HEK293 (cell line): ENCODE data around the gene PDAP1.
A peak's percentile ranks its signal among the peaks of the same experiment; 100 is the strongest.

Experiments
- CTCF ChIA-PET: fragments of 350-600 bp; formaldehyde crosslinking; extraction: SDS; loops from one replicate; lab custom pipeline; 2021; ENCODE audit warnings: antibody characterized with exemption; lab: Yijun Ruan, JAX
- POLR2A ChIA-PET: fragments of 300-600 bp; formaldehyde crosslinking; extraction: SDS; loops from one replicate; lab custom pipeline; 2020; ENCODE audit warnings: antibody characterized with exemption, inconsistent platforms; lab: Yijun Ruan, JAX
- H3K27ac ChIP-seq: fragments of 200-500 bp; sonication (Bioruptor generic); 2 replicates; pipeline ENCODE4 v1.5.1; 2014; ENCODE audit warnings: low read depth, low read length, control low read depth, inconsistent platforms; ENCODE audit errors: extremely low read depth
- H3K36me3 ChIP-seq, 2 experiments: fragments of 200-500 bp in 1 of 2; sonication (Bioruptor generic) in 1 of 2; 1 replicate in 1 of 2; 2 replicates in 1 of 2; pipeline ENCODE4 v1.5.1; 2014 to 2017; ENCODE audit warnings: inconsistent platforms in 2 of 2, low read length in 2 of 2; ENCODE audit not compliant: control insufficient read depth in 2 of 2, insufficient read depth in 1 of 2
- H3K4me1 ChIP-seq: fragments of 200-500 bp; sonication (Bioruptor generic); 2 replicates; pipeline ENCODE4 v1.5.1; 2014; ENCODE audit warnings: mild to moderate bottlenecking, low read length, inconsistent platforms; ENCODE audit not compliant: control insufficient read depth, insufficient read depth
- H3K4me3 ChIP-seq: 2 replicates; pipeline ENCODE4 v1.5.1; 2011; ENCODE audit warnings: low read depth, mild to moderate bottlenecking, control low read depth, low read length, moderate library complexity
- H3K9me3 ChIP-seq: fragments of 200-500 bp; sonication (Bioruptor generic); 2 replicates; pipeline ENCODE4 v1.5.1; 2014; ENCODE audit warnings: low read depth, low read length, inconsistent platforms; ENCODE audit not compliant: control insufficient read depth, insufficient read depth
- GLIS1 ChIP-seq: fragments of 450-650 bp; formaldehyde crosslinking; IDR thresholded peaks from 2 replicates; pipeline ENCODE4 v1.5.1; 2016; ENCODE audit warnings: missing biosample characterization, missing genetic modification characterization
- KLF8 ChIP-seq: fragments of 450-650 bp; formaldehyde crosslinking; IDR thresholded peaks from 2 replicates; pipeline ENCODE4 v1.5.1; 2016; ENCODE audit warnings: missing biosample characterization, missing genetic modification characterization
- KLF9 ChIP-seq: fragments of 450-650 bp; formaldehyde crosslinking; IDR thresholded peaks from 2 replicates; pipeline ENCODE4 v1.5.1; 2016; ENCODE audit warnings: missing biosample characterization, missing genetic modification characterization, low read depth
- SCRT1 ChIP-seq: fragments of 450-650 bp; formaldehyde crosslinking; IDR thresholded peaks from 2 replicates; pipeline ENCODE4 v1.5.1; 2016; ENCODE audit warnings: missing biosample characterization, missing genetic modification characterization, borderline replicate concordance
- SCRT2 ChIP-seq: fragments of 450-650 bp; formaldehyde crosslinking; IDR thresholded peaks from 2 replicates; pipeline ENCODE4 v1.5.1; 2016; ENCODE audit warnings: missing biosample characterization, missing genetic modification characterization
- SP2 ChIP-seq: fragments of 450-650 bp; formaldehyde crosslinking; IDR thresholded peaks from 2 replicates; pipeline ENCODE4 v1.5.1; 2016; ENCODE audit warnings: missing biosample characterization, missing genetic modification characterization
- SP7 ChIP-seq: fragments of 450-650 bp; formaldehyde crosslinking; IDR thresholded peaks from 2 replicates; pipeline ENCODE4 v1.5.1; 2016; ENCODE audit warnings: missing biosample characterization, missing genetic modification characterization
- WT1 ChIP-seq: fragments of 450-650 bp; formaldehyde crosslinking; IDR thresholded peaks from 2 replicates; pipeline ENCODE4 v1.5.1; 2016; ENCODE audit warnings: missing biosample characterization, missing genetic modification characterization
- ZBTB44 ChIP-seq: fragments of 450-650 bp; IDR thresholded peaks from 2 replicates; pipeline ENCODE4 v1.5.1; 2018; ENCODE audit warnings: missing biosample characterization, mild to moderate bottlenecking, missing genetic modification characterization
- ZBTB8A ChIP-seq: fragments of 450-650 bp; formaldehyde crosslinking; IDR thresholded peaks from 2 replicates; pipeline ENCODE4 v1.5.1; 2016; ENCODE audit warnings: missing biosample characterization, missing genetic modification characterization
- ZFP3 ChIP-seq: fragments of 450-650 bp; formaldehyde crosslinking; IDR thresholded peaks from 2 replicates; pipeline ENCODE4 v1.5.1; 2016; ENCODE audit warnings: low read depth, missing biosample characterization, missing genetic modification characterization
- ZFP37 ChIP-seq: fragments of 450-650 bp; formaldehyde crosslinking; IDR thresholded peaks from 2 replicates; pipeline ENCODE4 v1.5.1; 2016; ENCODE audit warnings: missing biosample characterization, missing genetic modification characterization
- ZNF114 ChIP-seq: fragments of 450-650 bp; formaldehyde crosslinking; IDR thresholded peaks from 2 replicates; pipeline ENCODE4 v1.5.0; 2017; ENCODE audit warnings: missing biosample characterization, missing genetic modification characterization
- ZNF132 ChIP-seq: fragments of 450-650 bp; formaldehyde crosslinking; IDR thresholded peaks from 2 replicates; pipeline ENCODE4 v1.5.1; 2017; ENCODE audit warnings: missing biosample characterization, missing genetic modification characterization, borderline replicate concordance
- ZNF146 ChIP-seq: fragments of 450-650 bp; formaldehyde crosslinking; IDR thresholded peaks from 2 replicates; pipeline ENCODE4 v1.5.1; 2016; ENCODE audit warnings: missing biosample characterization, missing genetic modification characterization
- ZNF169 ChIP-seq: fragments of 450-650 bp; formaldehyde crosslinking; IDR thresholded peaks from 2 replicates; pipeline ENCODE4 v1.5.1; 2016; ENCODE audit warnings: missing biosample characterization, missing genetic modification characterization
- ZNF18 ChIP-seq: fragments of 450-650 bp; formaldehyde crosslinking; IDR thresholded peaks from 2 replicates; pipeline ENCODE4 v1.5.1; 2016; ENCODE audit warnings: missing biosample characterization, missing genetic modification characterization
- ZNF223 ChIP-seq: fragments of 450-650 bp; formaldehyde crosslinking; IDR thresholded peaks from 2 replicates; pipeline ENCODE4 v1.5.1; 2016; ENCODE audit warnings: missing biosample characterization, missing genetic modification characterization
- ZNF366 ChIP-seq: fragments of 450-650 bp; formaldehyde crosslinking; conservative IDR thresholded peaks from 2 replicates; pipeline ENCODE4 v1.5.1; 2016; ENCODE audit warnings: missing biosample characterization, missing genetic modification characterization
- ZNF433 ChIP-seq: fragments of 450-650 bp; formaldehyde crosslinking; IDR thresholded peaks from 2 replicates; pipeline ENCODE4 v1.5.1; 2016; ENCODE audit warnings: missing biosample characterization, missing genetic modification characterization, low read depth
- ZNF501 ChIP-seq: fragments of 450-650 bp; formaldehyde crosslinking; IDR thresholded peaks from 2 replicates; pipeline ENCODE4 v1.5.1; 2016; ENCODE audit warnings: missing biosample characterization, missing genetic modification characterization
- ZNF530 ChIP-seq: fragments of 450-650 bp; formaldehyde crosslinking; IDR thresholded peaks from 2 replicates; pipeline ENCODE4 v1.5.1; 2016; ENCODE audit warnings: low read depth, missing biosample characterization, missing genetic modification characterization
- ZNF571 ChIP-seq: fragments of 450-650 bp; formaldehyde crosslinking; IDR thresholded peaks from 2 replicates; pipeline ENCODE4 v1.5.0; 2017; ENCODE audit warnings: missing biosample characterization, missing genetic modification characterization
- ZNF677 ChIP-seq: fragments of 450-650 bp; IDR thresholded peaks from 2 replicates; pipeline ENCODE4 v1.5.0; 2018; ENCODE audit warnings: missing biosample characterization, mild to moderate bottlenecking, missing genetic modification characterization, moderate library complexity
- ZNF704 ChIP-seq: fragments of 450-650 bp; formaldehyde crosslinking; IDR thresholded peaks from 2 replicates; pipeline ENCODE4 v1.5.1; 2016; ENCODE audit warnings: missing biosample characterization, missing genetic modification characterization
- ZSCAN16 ChIP-seq: fragments of 450-650 bp; formaldehyde crosslinking; IDR thresholded peaks from 2 replicates; pipeline ENCODE4 v1.5.1; 2016; ENCODE audit warnings: missing biosample characterization, missing genetic modification characterization
- TF ChIP-seq, protein P1 (sequence below): fragments of 450-650 bp; formaldehyde crosslinking; IDR thresholded peaks from 2 replicates; pipeline ENCODE4 v1.5.1; 2017; ENCODE audit warnings: missing biosample characterization, missing genetic modification characterization
- TF ChIP-seq, protein P2 (sequence below): IDR thresholded peaks from 2 replicates; pipeline ENCODE4 v1.6.1; 2011; ENCODE audit warnings: mild to moderate bottlenecking, low read depth, low read length, borderline replicate concordance

PDAP1 gene

DNA sequence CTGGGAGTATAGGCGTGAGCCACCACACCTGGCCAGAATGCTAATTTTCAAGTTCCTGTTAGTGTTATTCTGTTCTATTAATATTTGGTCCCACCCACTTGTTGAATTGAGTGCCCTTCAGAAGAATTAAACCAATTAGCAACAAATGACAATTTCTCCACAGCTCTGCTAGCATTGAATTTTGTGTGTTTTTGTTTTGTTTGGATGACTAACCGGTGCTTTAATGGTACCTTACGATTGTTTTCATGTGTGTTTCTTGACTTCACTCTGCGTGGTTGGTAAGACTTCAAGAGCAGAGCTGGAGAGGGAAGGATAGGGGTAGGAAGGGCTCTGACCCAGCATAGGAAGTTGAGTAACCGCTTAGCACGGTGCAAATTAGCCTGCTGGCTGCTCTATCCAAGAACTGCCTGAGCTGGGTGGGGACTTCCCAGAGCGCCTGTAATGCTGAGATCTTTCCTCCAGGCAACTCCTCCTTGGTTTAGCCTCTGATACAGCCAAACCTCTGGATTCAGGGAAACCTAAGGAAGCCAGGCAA, 29.3 kb downstream of the PDAP1 start:
- H3K27ac ChIP-seq = no peak overlapping the region
- CTCF ChIA-PET = no interaction called here
- POLR2A ChIA-PET = no interaction called here
- no peaks in the 10 kb centered on the region for H3K9me3 ChIP-seq
- no peaks in the 10 kb centered on the region; the same call in 1 of the 2 replicates for H3K4me1 ChIP-seq
- TF ChIP-seq ZNF571 (tag by site-specific recombination) = no peak
- TF ChIP-seq SP7 (tag by site-specific recombination) = peak; percentile 87
- peak; percentile 17; the same call in 1 of the 2 replicates for TF ChIP-seq SP2 (tag by site-specific recombination)
- no peak for TF ChIP-seq ZNF114 (tag by site-specific recombination)
- peak; percentile 69; the same call in 1 of the 2 replicates for TF ChIP-seq SCRT1 (tag by site-specific recombination)
- TF ChIP-seq ZNF146 (tag by site-specific recombination) = no peak
- no peak for TF ChIP-seq GLIS1 (tag by site-specific recombination)
- TF ChIP-seq ZNF530 (tag by site-specific recombination) = no peak
- TF ChIP-seq ZBTB44 = no peak
- no peak for TF ChIP-seq ZNF223
- TF ChIP-seq ZFP3 (tag by site-specific recombination) = no peak
- no peak for TF ChIP-seq ZNF433 (tag by site-specific recombination)
- TF ChIP-seq KLF9 (tag by site-specific recombination) = no peak
- no peak for TF ChIP-seq WT1 (tag by site-specific recombination)
- peak; percentile 95 for TF ChIP-seq SCRT2 (tag by site-specific recombination)
- no peak for TF ChIP-seq ZNF704 (tag by site-specific recombination)
- H3K36me3 ChIP-seq = peaks cover 5% of the 10 kb centered on the region in 2 experiments; a peak in 2 of 3 replicates
- H3K4me3 ChIP-seq = no peak overlapping the region

DNA sequence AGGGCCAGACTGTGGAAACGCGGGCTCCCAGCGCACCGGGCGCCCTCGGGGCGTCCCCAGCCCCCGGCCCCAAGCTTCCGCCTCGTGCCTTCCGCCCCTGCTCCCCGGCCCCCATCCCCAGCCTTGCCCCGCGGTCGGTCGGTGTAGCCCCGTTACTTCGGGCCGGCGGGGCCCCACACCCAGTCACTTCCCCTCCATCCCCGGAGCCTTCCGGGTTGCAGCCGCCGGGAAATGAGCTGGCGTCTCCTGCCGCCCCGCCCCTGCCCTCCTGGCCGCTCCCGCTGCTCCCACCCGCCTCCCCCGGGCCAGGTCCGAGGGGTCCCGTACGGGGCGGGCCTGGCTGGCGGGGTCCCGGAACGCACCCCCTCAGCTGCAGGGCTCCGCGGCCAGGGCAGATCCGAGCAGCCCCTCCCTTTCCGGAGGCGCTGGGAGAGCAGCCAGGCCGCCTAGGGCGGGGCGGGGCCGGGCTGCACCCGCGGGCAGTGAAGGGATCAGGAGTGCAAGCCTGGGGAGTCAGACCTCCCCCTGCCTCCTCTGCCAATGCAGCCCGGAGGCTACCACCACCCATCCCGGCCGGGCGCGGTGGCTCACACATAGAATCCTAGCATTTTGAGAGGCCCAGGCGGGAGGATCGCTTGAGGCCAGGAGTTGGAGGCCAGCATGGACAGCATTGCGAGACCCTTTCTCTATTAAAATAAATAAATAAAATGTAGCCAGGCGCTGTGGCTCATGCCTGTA, 33.2 kb downstream of the PDAP1 start:
- H3K4me3 ChIP-seq = peak overlapping the region; percentile 66
- ChIA-PET CTCF (no interaction called here), POLR2A (interaction anchor here (0.6 to 2.7 kb wide), 9 partner anchors 17 to 1061 kb away, joined by 3 to 21 read pairs (median 4); partner anchors contain the start of genes BUD31, CPSF4, PDAP1 and PTCD1)
- no peaks in the 10 kb centered on the region; the same call in 1 of the 2 replicates for H3K4me1 ChIP-seq
- peaks cover 0 to 5% of the 10 kb centered on the region in 2 experiments; a peak in 1 of 3 replicates for H3K36me3 ChIP-seq
- no peak overlapping the region; the same call in 1 of the 2 replicates for H3K27ac ChIP-seq
- no peaks in the 10 kb centered on the region for H3K9me3 ChIP-seq
- TF ChIP-seq ZNF18 (tag by site-specific recombination) (no peak), KLF8 (peak; percentile 48), ZNF223 (no peak), ZNF677 (no peak), ZNF169 (tag by site-specific recombination) (no peak), ZNF132 (tag by site-specific recombination) (no peak), ZSCAN16 (tag by site-specific recombination) (no peak), ZFP37 (tag by site-specific recombination) (no peak), ZNF366 (tag by site-specific recombination) (no peak), ZNF501 (tag by site-specific recombination) (no peak), ZBTB8A (tag by site-specific recombination) (peak; percentile 53)
- TF ChIP-seq, protein P1, sequence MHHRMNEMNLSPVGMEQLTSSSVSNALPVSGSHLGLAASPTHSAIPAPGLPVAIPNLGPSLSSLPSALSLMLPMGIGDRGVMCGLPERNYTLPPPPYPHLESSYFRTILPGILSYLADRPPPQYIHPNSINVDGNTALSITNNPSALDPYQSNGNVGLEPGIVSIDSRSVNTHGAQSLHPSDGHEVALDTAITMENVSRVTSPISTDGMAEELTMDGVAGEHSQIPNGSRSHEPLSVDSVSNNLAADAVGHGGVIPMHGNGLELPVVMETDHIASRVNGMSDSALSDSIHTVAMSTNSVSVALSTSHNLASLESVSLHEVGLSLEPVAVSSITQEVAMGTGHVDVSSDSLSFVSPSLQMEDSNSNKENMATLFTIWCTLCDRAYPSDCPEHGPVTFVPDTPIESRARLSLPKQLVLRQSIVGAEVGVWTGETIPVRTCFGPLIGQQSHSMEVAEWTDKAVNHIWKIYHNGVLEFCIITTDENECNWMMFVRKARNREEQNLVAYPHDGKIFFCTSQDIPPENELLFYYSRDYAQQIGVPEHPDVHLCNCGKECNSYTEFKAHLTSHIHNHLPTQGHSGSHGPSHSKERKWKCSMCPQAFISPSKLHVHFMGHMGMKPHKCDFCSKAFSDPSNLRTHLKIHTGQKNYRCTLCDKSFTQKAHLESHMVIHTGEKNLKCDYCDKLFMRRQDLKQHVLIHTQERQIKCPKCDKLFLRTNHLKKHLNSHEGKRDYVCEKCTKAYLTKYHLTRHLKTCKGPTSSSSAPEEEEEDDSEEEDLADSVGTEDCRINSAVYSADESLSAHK (tag by site-specific recombination) = no peak
- TF ChIP-seq, protein P2, sequence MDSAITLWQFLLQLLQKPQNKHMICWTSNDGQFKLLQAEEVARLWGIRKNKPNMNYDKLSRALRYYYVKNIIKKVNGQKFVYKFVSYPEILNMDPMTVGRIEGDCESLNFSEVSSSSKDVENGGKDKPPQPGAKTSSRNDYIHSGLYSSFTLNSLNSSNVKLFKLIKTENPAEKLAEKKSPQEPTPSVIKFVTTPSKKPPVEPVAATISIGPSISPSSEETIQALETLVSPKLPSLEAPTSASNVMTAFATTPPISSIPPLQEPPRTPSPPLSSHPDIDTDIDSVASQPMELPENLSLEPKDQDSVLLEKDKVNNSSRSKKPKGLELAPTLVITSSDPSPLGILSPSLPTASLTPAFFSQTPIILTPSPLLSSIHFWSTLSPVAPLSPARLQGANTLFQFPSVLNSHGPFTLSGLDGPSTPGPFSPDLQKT = no peak
